GM21526 (cell line): ENCODE measurements around the gene BLOC1S5.
"Not testable (repeated sequence)": the region's sequence is repeated elsewhere in the genome, so short reads cannot be mapped to it uniquely, and the experiment has no call there.

Source experiments
- ATAC-seq: cut with Tn5 transposase; IDR thresholded peaks from one replicate; pipeline ENCODE4 v1.9.1; 2021; ENCODE audit warnings: moderate library complexity; ENCODE audit not compliant: unreplicated experiment, low FRiP score

BLOC1S5 gene

DNA sequence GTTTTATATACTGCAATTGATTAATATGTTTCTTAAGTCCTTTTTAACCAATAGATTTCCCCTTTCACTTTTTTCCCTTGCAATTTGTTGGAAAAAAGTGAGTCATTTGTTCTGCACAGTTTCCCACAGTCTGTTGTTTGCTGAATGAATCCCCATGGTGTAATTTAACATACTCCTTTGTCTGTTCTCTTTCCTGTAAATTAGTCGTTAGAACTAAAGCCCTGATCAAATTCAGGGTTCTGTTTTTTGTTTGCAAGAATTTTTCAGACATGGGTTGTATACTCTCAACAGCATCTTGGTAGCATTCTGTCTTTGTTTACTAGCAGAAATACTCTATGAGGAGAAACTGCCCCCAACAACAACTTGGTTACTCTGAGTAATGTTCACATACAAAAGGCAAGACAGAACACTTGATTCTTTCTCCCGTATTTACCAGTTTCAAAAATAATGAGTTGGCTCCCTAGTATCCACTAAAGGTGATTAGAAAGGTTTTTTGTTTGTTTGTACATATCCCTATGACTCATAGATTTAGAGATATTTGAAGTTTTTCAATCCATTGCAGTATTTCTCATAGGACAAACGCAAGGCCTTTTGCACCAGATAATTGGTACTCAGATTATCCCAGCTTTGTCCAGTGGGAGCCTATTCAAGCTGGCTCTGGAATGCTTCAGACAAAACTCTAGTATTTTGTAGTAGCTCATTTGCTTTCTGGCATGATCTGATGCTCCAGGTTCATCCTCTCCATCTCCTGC lies 16.5 kb downstream of the BLOC1S5 start:
- no peak for ATAC-seq

DNA sequence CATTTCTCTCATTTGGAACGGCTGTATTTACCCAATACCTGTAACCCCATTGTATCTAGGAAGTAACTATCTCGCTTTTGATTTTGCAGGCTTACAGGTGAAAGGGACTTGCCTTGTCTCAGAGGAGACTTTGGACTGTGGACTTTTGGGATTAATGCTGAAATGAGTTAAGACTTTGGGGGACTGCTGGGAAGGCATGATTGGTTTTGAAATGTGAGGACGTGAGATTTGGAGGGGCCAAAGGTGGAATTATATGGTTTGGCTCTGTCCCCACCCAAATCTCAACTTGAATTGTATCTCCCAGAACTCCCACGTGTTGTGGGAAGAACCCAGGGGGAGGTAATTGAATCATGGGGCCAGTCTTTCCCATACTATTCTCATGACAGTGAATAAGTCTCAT lies 18.4 kb downstream of the BLOC1S5 start:
- not testable (repeated sequence) for ATAC-seq

DNA sequence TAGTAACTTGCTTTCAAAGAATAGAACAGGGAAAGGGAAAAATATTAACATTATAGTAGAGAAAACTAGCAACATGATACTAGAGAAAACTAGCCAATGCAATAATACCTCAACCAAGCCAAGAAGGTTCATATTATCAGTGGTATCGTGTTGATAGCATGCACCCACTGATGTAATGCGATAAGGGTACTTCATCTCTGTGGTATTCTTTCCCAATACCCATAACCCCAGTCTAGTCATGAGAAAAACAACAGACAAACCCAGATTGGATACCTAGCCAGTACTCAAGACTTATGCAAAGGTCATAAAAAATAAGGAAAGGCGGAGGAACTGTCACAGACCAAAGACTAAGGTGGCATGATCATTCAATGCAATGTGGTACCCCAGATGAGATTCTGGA lies 21.0 kb downstream of the BLOC1S5 start:
- no peak for ATAC-seq

DNA sequence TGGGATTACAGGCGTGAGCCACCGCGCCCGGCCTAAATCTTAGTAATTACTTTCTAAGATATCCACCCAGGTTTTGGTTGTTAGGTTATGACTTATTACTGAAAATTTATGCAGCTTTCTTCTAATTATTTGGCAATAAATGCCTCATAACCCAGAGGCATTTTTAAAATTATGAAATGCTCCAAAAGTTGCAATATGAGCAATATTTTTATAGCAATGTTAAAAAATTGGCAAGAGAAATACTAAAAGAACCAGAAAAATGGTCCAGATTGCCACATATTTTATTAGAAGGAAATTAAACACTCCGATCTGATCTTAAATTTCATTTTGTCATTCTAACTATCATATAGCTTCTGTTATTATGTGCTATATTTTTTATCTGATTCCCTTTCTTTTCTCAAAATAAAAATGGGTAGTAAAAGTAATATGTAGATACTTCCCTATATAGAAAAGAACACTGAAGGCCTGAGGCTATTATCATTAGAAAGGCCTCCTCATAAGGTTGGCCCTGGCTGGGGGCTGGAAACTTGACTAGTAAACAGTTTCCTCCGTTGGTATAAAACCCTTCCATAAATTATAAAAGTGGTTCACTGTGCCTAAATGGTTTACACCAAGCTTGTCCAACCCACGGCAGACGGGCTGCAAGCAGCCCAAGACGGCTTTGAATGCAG lies 22.1 kb downstream of the BLOC1S5 start:
- no peak for ATAC-seq

DNA sequence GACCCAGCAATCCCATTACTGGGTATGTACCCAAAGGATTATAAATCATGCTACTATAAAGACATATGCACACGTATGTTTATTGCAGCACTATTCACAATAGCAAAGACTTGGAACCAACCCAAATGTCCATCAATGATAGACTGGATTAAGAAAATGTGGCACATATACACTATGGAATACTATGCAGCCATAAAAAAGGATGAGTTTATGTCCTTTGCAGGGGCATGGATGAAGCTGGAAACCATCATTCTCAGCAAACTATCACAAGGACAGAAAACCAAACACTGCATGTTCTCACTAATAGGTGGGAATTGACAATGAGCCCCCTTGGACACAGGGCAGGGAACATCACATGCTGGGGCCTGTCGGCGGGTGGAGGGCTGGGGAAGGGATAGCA lies 30.1 kb downstream of the BLOC1S5 start:
- ATAC-seq: not testable (repeated sequence)

DNA sequence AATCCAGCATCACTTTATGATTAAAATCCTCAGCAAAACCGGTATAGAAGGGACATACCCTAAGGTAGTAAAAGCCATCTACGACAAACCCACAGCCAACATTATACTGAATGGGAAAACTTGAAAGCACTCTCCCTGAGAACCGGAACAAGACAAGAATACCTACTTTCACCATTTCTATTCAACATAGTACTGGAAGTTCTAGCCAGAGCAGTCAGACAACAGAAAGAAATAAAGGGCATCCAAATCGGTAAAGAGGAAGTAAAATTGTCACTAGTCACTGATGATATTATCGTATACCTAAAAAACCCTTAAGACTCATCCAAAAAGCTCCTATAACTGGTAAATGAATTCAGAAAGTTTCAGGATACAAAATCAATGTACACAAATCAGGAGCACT lies 33.3 kb downstream of the BLOC1S5 start:
- ATAC-seq: no peak

DNA sequence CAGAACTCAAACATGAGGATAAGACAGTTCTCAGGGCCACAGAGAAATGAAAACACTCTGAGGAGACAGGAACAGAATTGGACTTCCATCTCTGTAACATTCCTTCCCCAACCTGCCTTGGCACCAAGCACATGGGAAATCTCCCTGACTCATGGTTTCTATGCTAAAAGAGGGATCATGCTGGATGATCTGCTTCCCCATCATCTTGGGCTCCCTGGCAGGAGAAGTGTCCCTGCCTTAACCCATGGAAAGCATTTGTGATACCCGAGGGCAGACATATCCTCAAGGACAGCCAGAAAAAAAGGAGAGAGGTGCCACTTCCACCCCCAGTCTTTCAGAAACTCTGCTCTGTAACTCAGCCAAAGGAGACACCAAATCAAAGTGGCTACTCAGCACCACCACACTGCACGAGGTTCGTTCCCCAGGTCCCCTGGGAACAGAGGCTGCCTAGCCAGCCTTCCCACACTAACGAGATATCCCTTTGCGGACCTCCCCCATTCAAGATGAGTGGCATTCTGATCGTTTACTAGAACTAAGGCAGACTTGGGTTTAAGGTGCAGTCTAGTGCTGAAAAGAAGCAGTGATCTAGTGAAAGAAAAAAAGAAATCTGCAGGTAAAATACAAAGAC lies 34.8 kb downstream of the BLOC1S5 start:
- ATAC-seq: no peak

DNA sequence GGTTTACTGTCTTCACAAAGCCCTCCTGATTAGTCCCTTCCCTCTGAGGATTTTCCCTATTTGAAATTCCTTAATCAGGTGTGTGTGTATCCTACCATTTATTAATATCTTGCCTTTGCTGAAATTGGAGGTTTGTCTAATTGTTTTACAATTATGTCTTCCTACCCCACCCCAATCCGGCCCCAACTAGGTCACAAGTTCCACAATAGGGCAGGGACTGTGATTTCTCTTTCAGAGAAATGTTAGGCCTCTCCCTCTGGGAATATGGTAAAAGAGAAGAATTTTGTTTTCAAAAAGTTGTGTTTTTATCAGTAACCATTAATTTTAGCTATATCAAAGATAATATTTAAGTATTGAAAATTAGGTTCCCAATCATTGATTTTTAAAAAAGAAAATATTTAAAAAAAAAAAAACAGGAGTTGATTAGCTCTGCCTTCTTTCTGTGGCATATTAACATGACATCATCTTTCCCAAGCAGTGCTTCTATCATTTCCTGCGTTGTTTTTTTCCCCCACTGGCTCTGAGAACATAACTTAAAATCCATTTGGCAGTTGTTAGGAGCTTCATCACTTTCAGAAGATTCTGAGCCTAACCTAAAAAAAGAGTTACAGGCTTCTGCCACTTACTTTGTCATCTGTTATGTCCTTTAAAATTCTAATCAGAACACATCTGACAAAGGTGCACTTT lies 36.1 kb downstream of the BLOC1S5 start:
- ATAC-seq: no peak

DNA sequence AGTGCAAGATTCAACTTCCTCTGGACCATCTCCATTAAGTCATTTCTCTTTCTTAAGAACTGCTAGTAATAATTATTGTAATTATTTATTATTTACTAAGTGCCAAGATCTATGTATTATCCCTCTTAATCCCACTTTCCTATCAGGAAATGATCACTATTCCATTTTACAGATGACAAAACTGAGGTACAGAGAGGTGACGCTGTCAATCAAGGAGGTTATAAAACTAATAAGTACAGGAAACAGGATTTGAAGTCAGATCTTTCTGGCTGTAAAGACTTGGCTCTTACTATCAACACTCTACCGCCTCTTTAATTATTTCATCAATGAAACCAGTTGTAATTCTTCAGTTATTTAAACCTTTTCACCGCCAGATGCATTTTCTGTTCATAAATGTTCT lies 37.4 kb downstream of the BLOC1S5 start:
- ATAC-seq: no peak

DNA sequence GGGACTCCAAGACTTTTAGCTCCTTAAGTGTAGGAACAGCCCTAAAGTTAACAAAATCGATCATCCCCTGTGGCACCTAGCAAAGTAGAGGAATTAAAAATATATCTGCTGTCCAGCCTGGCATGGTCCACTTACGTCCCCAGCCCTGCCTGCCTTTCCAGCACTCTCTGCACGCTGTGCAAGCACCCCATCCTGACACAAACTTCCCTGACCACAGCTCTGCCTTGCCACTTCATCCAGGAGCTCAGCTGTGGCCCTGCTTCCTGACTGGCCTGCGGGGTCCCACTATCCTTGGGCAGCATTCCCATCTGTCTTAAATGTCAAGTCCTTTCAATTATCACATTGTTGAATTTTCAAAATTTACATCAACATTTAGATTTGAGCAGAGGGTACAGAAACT lies 39.0 kb downstream of the BLOC1S5 start:
- no peak for ATAC-seq

DNA sequence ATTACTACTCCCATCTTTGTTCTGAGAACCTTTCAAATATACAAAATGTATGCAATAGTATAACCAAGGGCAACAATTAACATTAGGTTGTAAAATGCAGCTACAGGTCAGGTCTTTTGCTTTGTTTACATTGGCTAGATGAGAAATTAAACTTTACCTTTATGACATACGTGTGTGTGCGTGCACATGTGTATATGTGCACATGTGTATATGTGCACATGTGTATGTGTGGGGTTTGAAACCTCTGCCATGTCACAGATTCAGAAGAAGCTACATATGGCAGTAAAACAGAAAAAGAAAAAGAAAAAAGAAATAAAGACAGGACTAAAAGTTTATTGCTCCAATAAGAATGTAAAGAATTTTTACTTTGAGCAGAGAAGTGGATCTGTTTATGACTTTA lies 40.6 kb downstream of the BLOC1S5 start:
- ATAC-seq: no peak

DNA sequence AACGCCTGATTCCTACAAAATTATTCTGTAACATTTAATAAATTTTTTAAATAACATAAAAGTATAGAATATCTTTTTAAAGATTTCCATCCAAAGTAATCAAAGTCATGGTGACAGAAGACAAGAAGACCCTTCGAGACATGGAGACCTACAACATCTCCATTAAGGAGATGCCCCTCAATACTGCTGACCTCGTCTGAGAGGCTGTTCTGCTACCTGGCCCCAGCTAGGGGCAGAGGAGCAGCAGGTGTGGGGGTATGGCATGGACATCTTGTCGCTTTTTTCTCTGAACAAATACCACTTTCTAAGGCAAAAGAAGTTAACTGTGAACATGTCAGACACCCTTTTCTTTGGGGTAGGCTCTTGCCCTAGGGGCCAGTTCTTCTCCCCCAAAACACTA lies 44.1 kb downstream of the BLOC1S5 start:
- ATAC-seq: no peak

DNA sequence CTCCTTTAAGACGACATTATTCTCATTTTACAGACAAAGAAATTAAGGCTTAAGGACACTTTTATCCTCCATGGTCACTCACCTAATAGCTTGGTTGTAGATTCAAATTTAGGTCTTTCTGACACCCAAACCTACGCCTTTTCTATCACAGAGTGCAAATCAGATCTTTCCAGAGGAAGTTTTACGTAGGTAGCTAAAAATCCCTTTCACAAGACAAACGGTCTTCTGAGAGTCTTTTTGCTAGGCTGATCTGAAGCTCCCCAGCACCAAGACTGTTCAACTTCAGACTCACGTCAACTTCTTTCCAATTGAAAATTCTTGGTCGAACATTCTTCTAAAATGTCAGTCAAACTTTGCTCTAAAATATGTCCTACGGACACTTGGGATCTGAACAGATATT lies 46.5 kb downstream of the BLOC1S5 start:
- ATAC-seq: no peak

DNA sequence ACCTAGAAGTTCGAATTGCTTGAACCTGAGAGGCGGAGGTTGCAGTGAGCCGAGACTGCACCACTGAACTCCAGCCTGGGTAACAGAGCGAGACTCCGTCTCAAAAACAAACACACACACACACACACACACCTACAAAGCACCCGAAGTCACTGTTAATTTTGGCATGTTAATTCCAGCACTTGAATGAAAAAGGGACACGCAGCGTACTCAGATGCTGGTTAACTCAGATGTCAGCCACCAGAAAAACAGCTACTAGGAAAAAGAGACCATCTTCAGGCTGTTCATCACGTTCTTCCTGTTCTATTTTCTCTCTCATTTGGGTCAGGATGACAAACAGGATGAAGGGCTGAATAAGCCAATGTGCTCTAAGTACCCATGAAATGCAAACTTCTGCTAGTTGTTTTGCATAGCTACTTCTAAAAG lies 46.9 kb downstream of the BLOC1S5 start:
- ATAC-seq: no peak

DNA sequence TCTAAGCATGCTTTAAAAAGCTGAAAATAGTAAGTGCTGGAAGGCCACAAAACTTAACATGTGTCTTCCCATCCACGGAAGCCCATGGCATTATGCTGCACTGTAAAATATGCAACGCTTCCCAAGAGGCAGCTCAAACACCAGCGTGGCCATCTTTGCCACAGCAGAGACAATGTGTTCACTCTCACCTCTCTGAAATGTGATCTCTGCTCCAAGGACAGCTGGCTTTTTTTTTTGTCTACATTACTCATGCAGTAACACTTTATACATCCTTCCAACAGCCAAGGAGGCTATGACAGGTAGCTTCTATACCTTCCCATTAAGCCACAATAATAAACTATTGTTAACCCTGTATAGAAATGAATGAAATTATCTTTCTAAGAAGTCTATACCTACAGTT lies 49.2 kb downstream of the BLOC1S5 start:
- no peak for ATAC-seq

DNA sequence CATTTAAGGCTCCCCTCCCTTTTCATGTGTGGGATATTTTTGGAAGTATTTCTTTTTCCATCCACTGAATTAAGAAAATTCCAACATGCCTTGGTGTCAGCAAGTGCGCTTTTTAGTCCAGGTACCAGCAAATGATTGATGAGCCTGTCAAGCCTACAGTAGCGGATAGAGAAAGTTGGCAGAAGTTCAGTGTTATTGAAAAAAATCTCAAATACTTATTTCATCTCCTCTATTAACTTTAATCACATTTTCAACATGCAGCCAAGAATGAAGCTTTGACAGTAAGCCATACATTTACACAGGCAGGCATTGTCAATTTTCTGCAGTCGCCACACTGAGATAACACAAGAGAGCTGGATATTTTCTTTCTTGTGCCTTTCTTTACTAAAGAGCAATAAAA lies 50.4 kb downstream of the BLOC1S5 start:
- ATAC-seq: no peak

DNA sequence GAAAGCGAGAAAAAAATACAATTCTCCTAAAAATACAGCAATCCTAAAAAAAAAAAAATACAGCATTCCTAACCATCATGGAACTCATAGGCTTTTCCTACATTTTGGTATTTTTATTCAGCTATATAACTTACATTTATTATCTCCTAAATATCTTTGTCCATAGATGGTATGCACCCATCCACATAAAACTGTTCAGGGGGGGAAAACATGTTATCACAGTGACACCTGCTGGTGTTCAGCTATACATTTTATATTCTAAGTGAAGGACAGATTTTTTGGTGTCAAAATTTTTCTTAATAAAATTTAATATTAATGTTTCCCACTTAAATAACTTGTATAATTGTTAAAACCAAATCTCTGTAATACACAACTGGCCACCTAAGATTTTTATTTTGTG lies 58.0 kb downstream of the BLOC1S5 start:
- no peak for ATAC-seq

DNA sequence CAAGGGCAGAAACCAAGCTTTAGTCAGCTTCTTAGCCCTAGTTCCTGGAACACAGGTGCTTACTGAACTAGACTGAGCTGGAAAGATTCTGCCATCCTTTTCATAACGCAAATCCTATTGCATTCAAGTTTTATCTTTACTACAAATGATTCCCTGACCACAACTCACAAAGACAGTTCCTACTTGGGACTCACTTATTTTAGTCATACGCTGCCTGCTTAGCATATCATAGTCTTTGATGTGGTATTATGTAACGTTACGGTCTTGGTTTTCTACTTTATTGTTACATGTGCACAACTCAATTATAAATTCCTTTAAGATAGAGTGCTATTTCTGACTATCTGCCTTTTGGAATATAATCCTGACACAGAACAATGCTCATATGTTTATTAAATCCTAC lies 59.1 kb downstream of the BLOC1S5 start:
- no peak for ATAC-seq

DNA sequence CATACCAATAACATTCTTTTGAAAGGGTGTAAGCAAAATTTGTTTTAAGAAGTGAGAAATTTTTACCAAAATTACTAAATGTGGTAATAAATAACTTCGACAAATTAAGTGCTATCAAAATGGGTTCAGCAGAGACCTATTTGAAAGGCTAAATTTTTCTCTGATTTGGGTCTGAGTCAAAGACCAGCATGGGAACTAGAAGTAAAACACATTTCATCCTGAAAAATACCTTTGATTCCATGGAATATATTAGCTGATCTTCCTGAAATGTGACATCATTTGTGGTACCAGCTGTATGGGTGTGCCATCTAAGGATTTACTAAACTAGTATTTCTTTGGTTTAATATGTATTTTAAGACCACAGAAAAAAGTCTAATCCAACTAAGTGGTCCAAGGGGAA lies 63.6 kb downstream of the BLOC1S5 start:
- no peak for ATAC-seq

DNA sequence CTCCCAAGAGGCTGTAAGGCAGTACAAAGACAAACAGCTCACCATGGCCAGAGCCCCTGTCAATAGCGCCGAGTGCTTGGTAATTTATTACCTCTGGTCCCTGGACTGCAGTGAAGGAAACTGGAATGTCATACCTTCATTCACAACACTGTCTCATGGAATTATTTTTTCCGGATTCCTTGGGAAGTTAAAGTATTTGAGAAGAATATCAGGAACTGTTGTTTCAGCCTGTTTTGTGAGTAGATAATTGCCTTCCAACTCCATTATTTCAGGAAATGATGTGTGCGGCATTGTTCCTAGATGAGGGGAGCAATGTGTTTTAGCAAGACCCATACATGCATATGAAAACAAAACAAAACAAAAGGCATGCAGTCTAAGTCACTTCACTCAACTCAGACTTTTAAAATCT lies 64.0 kb downstream of the BLOC1S5 start:
- ATAC-seq: no peak

DNA sequence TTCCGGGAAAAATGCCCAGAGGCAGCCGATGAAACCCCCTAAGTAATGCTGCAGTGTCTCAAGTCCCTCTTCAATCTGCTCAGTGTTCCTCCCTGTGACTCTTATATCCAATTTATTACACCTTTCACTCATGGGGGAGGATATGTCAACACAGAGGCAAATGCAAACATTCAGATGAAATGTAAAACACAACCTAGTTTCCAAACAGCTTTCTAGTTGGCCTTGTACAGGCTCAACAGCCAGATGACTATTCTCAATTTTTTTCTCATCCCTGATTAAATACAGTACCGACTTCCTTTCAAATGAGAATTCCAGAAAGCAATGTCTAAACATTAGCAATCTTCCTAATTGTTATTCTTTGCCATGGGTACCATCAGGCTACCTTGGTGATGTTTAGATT lies 65.0 kb downstream of the BLOC1S5 start:
- no peak for ATAC-seq
